HepG2 (cell line): ENCODE measurements around the gene KMT2D. TPM values are rescaled to one million over a fixed set of nuclear protein-coding genes. Genes with fewer than 3 reads are reported as not detected.

Experiments
- ATRX ChIP-seq: sonication (generic); formaldehyde crosslinking; IDR thresholded peaks from 2 replicates; pipeline ENCODE4 v1.4.0; 2020; ENCODE audit warnings: missing genetic modification reagents, borderline replicate concordance
- BHLHE40 ChIP-seq: IDR thresholded peaks from 2 replicates; pipeline ENCODE4 v1.6.1; 2011; ENCODE audit warnings: low read length, improper control_type of control experiment
- CC2D1A ChIP-seq: sonication (generic); formaldehyde crosslinking; IDR thresholded peaks from 2 replicates; pipeline ENCODE4 v1.8.1; 2023; ENCODE audit warnings: mild to moderate bottlenecking, missing genetic modification reagents
- CREBL2 ChIP-seq: sonication (generic); formaldehyde crosslinking; IDR thresholded peaks from 2 replicates; pipeline ENCODE4 v1.8.1; 2023; ENCODE audit warnings: missing genetic modification reagents, mild to moderate bottlenecking, borderline replicate concordance
- HDAC1 ChIP-seq: sonication (generic); formaldehyde crosslinking; IDR thresholded peaks from 2 replicates; pipeline ENCODE4 v1.5.1; 2020; ENCODE audit warnings: mild to moderate bottlenecking, missing genetic modification reagents
- JARID2 ChIP-seq: sonication (generic); formaldehyde crosslinking; IDR thresholded peaks from 2 replicates; pipeline ENCODE4 v1.8.1; 2023; ENCODE audit warnings: missing genetic modification reagents, inconsistent platforms; ENCODE audit not compliant: insufficient replicate concordance
- KDM3A ChIP-seq: IDR thresholded peaks from 2 replicates; pipeline ENCODE4 v1.6.1; 2018; ENCODE audit warnings: low read depth, missing compliant biosample characterization
- MBD4 ChIP-seq: IDR thresholded peaks from 2 replicates; pipeline ENCODE4 v1.6.1; 2012; ENCODE audit warnings: low read length, inconsistent platforms, borderline replicate concordance
- MXD1 ChIP-seq: sonication (generic); formaldehyde crosslinking; IDR thresholded peaks from 2 replicates; pipeline ENCODE4 v1.4.0; 2020; ENCODE audit warnings: mild to moderate bottlenecking, missing genetic modification reagents
- NONO ChIP-seq, 2 experiments: fragments of 450-650 bp in 1 of 2; sonication (generic) in 1 of 2; formaldehyde crosslinking in 1 of 2; IDR thresholded peaks in 1 of 2; conservative IDR thresholded peaks in 1 of 2; 2 replicates each; pipeline versions ENCODE4 v1.6.1 to v1.8.0; 2017 to 2022; ENCODE audit warnings: mild to moderate bottlenecking in 1 of 2, missing genetic modification reagents in 1 of 2, moderate library complexity in 1 of 2
- PHF8 ChIP-seq: sonication (generic); formaldehyde crosslinking; IDR thresholded peaks from 2 replicates; pipeline ENCODE4 v1.5.0; 2020; ENCODE audit warnings: missing genetic modification reagents
- TOPORS ChIP-seq: sonication (generic); formaldehyde crosslinking; IDR thresholded peaks from 2 replicates; pipeline ENCODE4 v1.8.0; 2023; ENCODE audit warnings: mild to moderate bottlenecking, missing genetic modification reagents
- ZIK1 ChIP-seq: sonication (generic); formaldehyde crosslinking; IDR thresholded peaks from 2 replicates; pipeline ENCODE4 v1.5.0; 2020; ENCODE audit warnings: mild to moderate bottlenecking, low read depth, missing genetic modification reagents, borderline replicate concordance
- ZNF136 ChIP-seq: sonication (generic); formaldehyde crosslinking; IDR thresholded peaks from 2 replicates; pipeline ENCODE4 v1.8.1; 2022; ENCODE audit warnings: low read depth, mild to moderate bottlenecking, moderate library complexity, missing genetic modification reagents
- ZNF17 ChIP-seq: sonication (generic); formaldehyde crosslinking; IDR thresholded peaks from 2 replicates; pipeline ENCODE4 v1.5.0; 2020; ENCODE audit warnings: mild to moderate bottlenecking, missing genetic modification reagents
- ZNF567 ChIP-seq: sonication (generic); formaldehyde crosslinking; IDR thresholded peaks from 2 replicates; pipeline ENCODE4 v1.8.1; 2023; ENCODE audit warnings: mild to moderate bottlenecking, missing genetic modification reagents, borderline replicate concordance
- ZNF619 ChIP-seq: sonication (generic); formaldehyde crosslinking; IDR thresholded peaks from 2 replicates; pipeline ENCODE4 v1.4.0; 2020; ENCODE audit warnings: mild to moderate bottlenecking, missing genetic modification reagents
- ZNF660 ChIP-seq: sonication (generic); formaldehyde crosslinking; IDR thresholded peaks from 2 replicates; pipeline ENCODE4 v1.5.1; 2020; ENCODE audit warnings: mild to moderate bottlenecking, low read depth, missing genetic modification reagents, borderline replicate concordance
- ZNF773 ChIP-seq: sonication (generic); formaldehyde crosslinking; IDR thresholded peaks from 2 replicates; pipeline ENCODE4 v1.4.0; 2020; ENCODE audit warnings: missing genetic modification reagents, borderline replicate concordance
- ZSCAN29 ChIP-seq: sonication (generic); formaldehyde crosslinking; conservative IDR thresholded peaks from 2 replicates; pipeline ENCODE4 v1.4.0; 2020; ENCODE audit warnings: mild to moderate bottlenecking, missing genetic modification reagents
- polyA plus RNA-seq, 8 experiments: library from polyadenylated mRNA; depleted of rRNA in 3 of 8; stranded (reverse) in 7 of 8; unstranded in 1 of 8; fragments of >200 nt; fragmentation: Illumina TruSeq in 4 of 8; extraction: Trizol in 4 of 8; gene quantifications; 2 replicates each; pipeline versions ENCODE4 v1.2.1 to v1.2.3, GENCODE V29; 2011 to 2016; ENCODE audit warnings: low read depth in 4 of 8, missing spikeins in 1 of 8, mixed read lengths in 1 of 8; ENCODE audit not compliant: insufficient read depth in 1 of 8
- total RNA-seq, 5 experiments: library from RNA; depleted of rRNA; stranded (reverse); fragments of >200 nt; fragmentation: Illumina TruSeq; extraction: Trizol; gene quantifications; 2 replicates each; pipeline ENCODE4 v1.2.3, GENCODE V29; 2016; ENCODE audit warnings: low read depth in 1 of 5
- TF ChIP-seq, protein P1 (sequence below): sonication (generic); formaldehyde crosslinking; IDR thresholded peaks from 2 replicates; pipeline ENCODE4 v1.5.1; 2020; ENCODE audit warnings: mild to moderate bottlenecking, missing genetic modification reagents, moderate library complexity
- TF ChIP-seq, protein P2 (sequence below): sonication (generic); formaldehyde crosslinking; IDR thresholded peaks from 2 replicates; pipeline ENCODE4 v1.4.0; 2020; ENCODE audit warnings: missing genetic modification reagents

KMT2D gene
- total and polyA plus RNA-seq, 2 of the 13 experiments (the other 11 are each of a cell fraction or from before 2014, with no cell fraction given), result 8.1 to 10.4 TPM

DNA sequence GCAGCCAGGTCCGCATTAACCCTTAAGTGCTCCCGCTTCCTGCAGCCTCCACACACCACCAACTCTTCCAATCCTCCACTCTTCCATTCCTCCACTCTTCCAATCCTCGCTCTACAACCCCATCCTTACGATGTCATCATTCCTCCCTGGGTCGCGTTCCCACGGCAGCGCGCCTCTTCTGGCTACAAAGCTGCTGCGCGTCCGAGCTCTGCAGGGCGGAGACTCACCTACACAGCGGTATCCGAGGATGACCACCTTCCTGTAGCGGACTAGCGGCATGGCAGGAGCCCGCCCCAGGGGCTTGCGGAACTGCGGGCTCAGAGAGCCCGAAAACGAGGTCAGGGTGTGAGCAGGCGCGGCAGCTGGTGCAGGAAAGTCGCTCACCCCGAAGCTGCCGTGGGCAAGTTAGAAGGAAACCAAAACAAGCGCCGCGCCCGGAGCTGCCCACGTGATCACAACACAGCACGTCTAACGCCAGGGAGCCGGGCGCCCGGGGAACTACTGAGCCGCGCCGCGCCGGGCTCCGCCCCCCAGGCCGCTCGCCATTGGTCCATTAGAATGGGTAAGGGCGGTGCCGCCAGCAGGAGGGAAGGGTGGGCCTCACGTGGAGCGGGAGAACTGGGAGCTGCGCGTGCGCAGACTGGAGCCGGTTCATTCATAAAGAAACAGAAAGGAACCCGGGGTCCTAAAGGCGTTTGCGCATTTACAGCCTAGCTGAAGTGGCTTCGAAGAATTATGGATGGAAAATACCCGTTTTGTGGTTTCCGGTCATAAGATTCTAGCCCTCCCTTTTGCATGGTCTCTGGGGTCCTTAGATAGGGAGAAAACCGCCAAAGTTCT lies 9.1 kb upstream of the KMT2D start, which contains the start of gene RHEBL1 (continued):
- TF ChIP-seq ZNF567 (CRISPR knock-in tag) (no peak; the same call in 1 of the 2 replicates), ZNF136 (CRISPR knock-in tag) (no peak), JARID2 (CRISPR knock-in tag) (no peak), CC2D1A (CRISPR knock-in tag) (no peak), CREBL2 (no peak), BHLHE40 (peak; percentile 62; the same call in 1 of the 2 replicates), ZNF773 (CRISPR knock-in tag) (no peak), TOPORS (CRISPR knock-in tag) (no peak), NONO (IDR thresholded peaks at IDR 0.05) (no peak), NONO (CRISPR knock-in tag; conservative IDR thresholded peaks at IDR 0.05) (peak; percentile 58), ZIK1 (peak; percentile 41; the same call in 1 of the 2 replicates), KDM3A (CRISPR knock-in tag) (no peak), ATRX (CRISPR knock-in tag) (no peak), ZSCAN29 (CRISPR knock-in tag) (no peak), PHF8 (peak; percentile 68), HDAC1 (peak; percentile 77), ZNF619 (CRISPR knock-in tag) (0 out of 2 replicates have a peak, but pooled peaks have one; percentile 44), MXD1 (CRISPR knock-in tag) (no peak; the same call in 1 of the 2 replicates), MBD4 (no peak), ZNF660 (no peak), ZNF17 (CRISPR knock-in tag) (no peak)
- TF ChIP-seq, protein P1, sequence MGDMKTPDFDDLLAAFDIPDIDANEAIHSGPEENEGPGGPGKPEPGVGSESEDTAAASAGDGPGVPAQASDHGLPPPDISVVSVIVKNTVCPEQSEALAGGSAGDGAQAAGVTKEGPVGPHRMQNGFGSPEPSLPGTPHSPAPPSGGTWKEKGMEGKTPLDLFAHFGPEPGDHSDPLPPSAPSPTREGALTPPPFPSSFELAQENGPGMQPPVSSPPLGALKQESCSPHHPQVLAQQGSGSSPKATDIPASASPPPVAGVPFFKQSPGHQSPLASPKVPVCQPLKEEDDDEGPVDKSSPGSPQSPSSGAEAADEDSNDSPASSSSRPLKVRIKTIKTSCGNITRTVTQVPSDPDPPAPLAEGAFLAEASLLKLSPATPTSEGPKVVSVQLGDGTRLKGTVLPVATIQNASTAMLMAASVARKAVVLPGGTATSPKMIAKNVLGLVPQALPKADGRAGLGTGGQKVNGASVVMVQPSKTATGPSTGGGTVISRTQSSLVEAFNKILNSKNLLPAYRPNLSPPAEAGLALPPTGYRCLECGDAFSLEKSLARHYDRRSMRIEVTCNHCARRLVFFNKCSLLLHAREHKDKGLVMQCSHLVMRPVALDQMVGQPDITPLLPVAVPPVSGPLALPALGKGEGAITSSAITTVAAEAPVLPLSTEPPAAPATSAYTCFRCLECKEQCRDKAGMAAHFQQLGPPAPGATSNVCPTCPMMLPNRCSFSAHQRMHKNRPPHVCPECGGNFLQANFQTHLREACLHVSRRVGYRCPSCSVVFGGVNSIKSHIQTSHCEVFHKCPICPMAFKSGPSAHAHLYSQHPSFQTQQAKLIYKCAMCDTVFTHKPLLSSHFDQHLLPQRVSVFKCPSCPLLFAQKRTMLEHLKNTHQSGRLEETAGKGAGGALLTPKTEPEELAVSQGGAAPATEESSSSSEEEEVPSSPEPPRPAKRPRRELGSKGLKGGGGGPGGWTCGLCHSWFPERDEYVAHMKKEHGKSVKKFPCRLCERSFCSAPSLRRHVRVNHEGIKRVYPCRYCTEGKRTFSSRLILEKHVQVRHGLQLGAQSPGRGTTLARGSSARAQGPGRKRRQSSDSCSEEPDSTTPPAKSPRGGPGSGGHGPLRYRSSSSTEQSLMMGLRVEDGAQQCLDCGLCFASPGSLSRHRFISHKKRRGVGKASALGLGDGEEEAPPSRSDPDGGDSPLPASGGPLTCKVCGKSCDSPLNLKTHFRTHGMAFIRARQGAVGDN (CRISPR knock-in tag), result peak; percentile 96
- TF ChIP-seq, protein P2, sequence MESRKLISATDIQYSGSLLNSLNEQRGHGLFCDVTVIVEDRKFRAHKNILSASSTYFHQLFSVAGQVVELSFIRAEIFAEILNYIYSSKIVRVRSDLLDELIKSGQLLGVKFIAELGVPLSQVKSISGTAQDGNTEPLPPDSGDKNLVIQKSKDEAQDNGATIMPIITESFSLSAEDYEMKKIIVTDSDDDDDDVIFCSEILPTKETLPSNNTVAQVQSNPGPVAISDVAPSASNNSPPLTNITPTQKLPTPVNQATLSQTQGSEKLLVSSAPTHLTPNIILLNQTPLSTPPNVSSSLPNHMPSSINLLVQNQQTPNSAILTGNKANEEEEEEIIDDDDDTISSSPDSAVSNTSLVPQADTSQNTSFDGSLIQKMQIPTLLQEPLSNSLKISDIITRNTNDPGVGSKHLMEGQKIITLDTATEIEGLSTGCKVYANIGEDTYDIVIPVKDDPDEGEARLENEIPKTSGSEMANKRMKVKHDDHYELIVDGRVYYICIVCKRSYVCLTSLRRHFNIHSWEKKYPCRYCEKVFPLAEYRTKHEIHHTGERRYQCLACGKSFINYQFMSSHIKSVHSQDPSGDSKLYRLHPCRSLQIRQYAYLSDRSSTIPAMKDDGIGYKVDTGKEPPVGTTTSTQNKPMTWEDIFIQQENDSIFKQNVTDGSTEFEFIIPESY (CRISPR knock-in tag), result no peak
